ENCODE measurements around the gene TECTB.

The TECTB gene

DNA sequence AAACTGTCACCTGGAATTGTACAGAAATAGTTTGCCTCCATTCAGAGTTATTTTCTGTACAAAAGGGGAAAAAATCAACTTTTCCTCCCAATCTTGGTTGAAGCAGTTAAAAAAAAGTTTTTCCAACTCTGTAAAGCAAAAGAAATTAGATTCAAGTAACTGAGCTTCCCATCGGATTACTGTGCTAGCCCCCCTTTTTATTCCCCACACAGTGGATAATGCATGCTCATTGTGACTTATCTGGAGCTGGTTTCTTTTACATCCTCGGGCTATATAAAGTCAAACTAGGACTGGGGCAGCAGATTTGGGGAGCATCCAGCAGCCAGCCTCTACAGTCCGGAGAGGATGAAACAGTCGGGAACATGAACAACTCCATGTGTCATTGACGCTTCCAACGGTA lies at the start of gene TECTB:
TSS of gene TECTB (plus strand) at position 301 of the 400 bp plus-strand sequence. CDS start 335 bp downstream, outside the sequence.
- no peak within 1 kb of the TSS for H3K4me3 ChIP-seq
- H3K27ac ChIP-seq = no peak within 1 kb of the TSS
- no peak within 1 kb of the TSS for H3K9ac ChIP-seq
- H4K20me1 ChIP-seq = no peaks in the 10 kb centered on the region
- TF ChIP-seq Cebpa-rat (IDR thresholded peaks at IDR 0.05) = no peak
- no peaks in the 10 kb centered on the region for H3K9me3 ChIP-seq
- H3K4me1 ChIP-seq = peaks cover 8% of the 10 kb centered on the region
- H3K27me3 ChIP-seq = no peaks in the 10 kb centered on the region
- H3K4me2 ChIP-seq = no peak within 1 kb of the TSS
- H3K36me3 ChIP-seq = no peaks in the 10 kb centered on the region

DNA sequence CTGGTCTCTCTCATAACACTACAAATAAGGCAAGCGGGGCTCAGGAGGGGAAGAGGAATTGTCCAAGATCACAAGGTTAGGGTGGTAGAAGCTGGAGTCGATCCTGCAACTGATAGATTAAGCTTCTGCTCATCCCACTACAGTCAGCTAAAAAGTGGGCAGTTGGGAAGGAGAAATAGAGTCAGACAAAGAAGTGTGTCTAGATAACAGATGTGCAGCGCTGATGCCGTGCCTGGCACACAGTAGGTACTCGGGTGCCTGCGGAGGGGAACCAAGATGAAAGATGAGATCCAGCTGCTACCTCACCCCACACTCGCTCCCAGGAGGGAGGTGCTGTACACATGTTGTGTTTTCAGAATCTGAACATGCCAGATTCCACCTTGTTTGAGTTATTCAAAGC lies 48.1 kb upstream of the TECTB start:
- H3K9ac ChIP-seq = no peak overlapping the region
- no peak for TF ChIP-seq Cebpa-rat (IDR thresholded peaks at IDR 0.05)

DNA sequence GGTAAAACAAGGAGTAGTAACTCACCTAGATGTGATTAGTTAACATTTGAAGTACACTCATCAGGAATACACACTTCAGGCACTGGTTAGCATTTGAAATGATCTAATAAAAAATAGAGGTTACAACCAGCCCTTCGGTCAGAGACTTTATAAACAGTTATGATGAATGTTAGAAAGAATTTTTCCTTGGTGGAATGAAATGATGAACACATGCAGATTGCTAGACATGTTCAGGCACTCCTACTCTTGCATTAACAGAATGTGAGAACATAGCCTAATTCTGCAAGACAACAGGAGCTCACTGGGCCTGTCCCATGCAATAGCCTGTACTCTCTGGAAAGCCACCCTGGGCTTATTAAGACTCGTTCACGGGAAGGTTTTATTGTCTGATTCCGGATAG lies 47.3 kb upstream of the TECTB start:
- peaks cover 31% of the 10 kb centered on the region for H3K9me3 ChIP-seq
- H3K4me2 ChIP-seq = no peak overlapping the region
- H3K9ac ChIP-seq = no peak overlapping the region
- TF ChIP-seq Cebpa-rat (IDR thresholded peaks at IDR 0.05) = no peak
- no peaks in the 10 kb centered on the region for H3K4me1 ChIP-seq
- H3K27me3 ChIP-seq = no peaks in the 10 kb centered on the region
- 0 out of 2 replicates have a peak, but pooled peaks cover 4% of the 10 kb centered on the region for H3K36me3 ChIP-seq
- no peak overlapping the region for H3K27ac ChIP-seq
- no peaks in the 10 kb centered on the region for H4K20me1 ChIP-seq
- no peak overlapping the region for H3K4me3 ChIP-seq

More for the DNA sequence above, 48.1 kb upstream of the TECTB start:
- H3K9me3 ChIP-seq = peaks cover 23% of the 10 kb centered on the region
- no peaks in the 10 kb centered on the region for H4K20me1 ChIP-seq
- H3K4me2 ChIP-seq = no peak overlapping the region
- no peak overlapping the region for H3K27ac ChIP-seq
- no peak overlapping the region for H3K4me3 ChIP-seq
- H3K27me3 ChIP-seq = no peaks in the 10 kb centered on the region
- 0 out of 2 replicates have a peak, but pooled peaks cover 3% of the 10 kb centered on the region for H3K36me3 ChIP-seq
- no peaks in the 10 kb centered on the region for H3K4me1 ChIP-seq

DNA sequence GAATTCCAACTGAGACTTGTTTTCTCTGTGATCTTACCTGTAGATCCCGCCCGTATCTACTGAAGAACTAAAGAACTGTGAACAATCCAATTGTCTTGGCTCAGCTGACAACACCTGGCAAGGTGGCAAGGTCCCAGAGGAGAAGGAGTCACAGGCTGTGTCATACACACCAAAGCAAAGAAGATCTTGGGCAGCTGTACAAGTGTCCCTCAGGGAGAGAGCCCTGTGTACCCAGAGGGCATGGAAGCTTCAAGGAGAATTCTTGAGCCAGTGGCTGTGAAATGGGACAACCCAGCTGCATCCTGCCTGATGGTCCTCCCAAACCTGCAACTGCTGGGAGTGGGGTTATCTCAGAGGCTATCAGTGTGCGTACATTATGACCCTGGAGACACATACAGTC lies 46.7 kb upstream of the TECTB start:
- TF ChIP-seq Cebpa-rat (IDR thresholded peaks at IDR 0.05) = no peak
- no peaks in the 10 kb centered on the region for H4K20me1 ChIP-seq
- H3K4me2 ChIP-seq = no peak overlapping the region
- no peak overlapping the region for H3K27ac ChIP-seq
- H3K36me3 ChIP-seq = 0 out of 2 replicates have a peak, but pooled peaks cover 4% of the 10 kb centered on the region
- H3K4me3 ChIP-seq = no peak overlapping the region
- no peaks in the 10 kb centered on the region for H3K4me1 ChIP-seq
- H3K27me3 ChIP-seq = no peaks in the 10 kb centered on the region
- H3K9me3 ChIP-seq = peaks cover 36% of the 10 kb centered on the region
- H3K9ac ChIP-seq = no peak overlapping the region

DNA sequence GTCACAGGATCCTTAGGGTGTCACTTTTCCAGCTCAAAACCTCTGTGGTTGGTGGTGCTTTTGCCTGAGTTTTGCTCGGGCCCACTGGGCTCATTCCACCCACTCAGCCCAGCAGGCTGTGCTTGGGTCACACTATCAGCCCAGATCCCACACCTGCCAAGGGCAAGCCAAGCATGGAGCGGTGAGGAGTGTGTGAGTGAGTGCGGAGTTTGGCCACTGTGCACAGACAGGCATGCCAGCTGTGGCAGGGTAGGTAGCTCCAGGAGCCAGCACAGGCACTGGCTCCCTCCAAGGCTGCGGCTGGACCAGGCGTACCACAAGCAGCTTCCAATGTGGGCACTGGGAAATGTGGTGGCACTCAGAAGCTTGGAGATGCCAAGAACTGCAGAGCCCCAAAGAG lies 43.9 kb upstream of the TECTB start:
- H4K20me1 ChIP-seq = no peaks in the 10 kb centered on the region

DNA sequence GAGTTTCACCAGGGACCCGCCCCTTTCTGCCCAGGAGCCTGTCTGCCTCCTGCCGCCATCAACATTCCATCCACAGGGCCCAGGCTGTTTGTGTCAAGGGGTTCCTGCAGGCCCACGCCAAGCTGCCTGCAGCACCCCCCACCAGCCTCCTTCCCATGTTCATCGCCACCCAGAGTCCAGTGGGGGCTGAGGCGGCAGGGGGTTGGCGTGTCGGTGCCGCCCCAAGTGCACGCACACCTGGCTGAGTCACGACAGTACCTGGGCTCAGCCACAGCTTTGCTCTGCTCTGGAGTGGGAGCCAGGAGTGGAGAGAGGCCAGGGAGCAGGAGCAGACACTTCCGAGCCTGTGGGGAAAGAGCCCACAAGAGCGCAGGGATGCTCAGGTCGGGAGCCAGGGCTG lies 42.8 kb upstream of the TECTB start:
- H3K4me2 ChIP-seq = no peak overlapping the region
- H4K20me1 ChIP-seq = no peaks in the 10 kb centered on the region
- H3K9me3 ChIP-seq = peaks cover 41% of the 10 kb centered on the region
- H3K27me3 ChIP-seq = no peaks in the 10 kb centered on the region
- no peak overlapping the region for H3K4me3 ChIP-seq
- TF ChIP-seq Cebpa-rat (IDR thresholded peaks at IDR 0.05) = no peak
- no peak overlapping the region for H3K9ac ChIP-seq
- H3K27ac ChIP-seq = no peak overlapping the region
- H3K36me3 ChIP-seq = 0 out of 2 replicates have a peak, but pooled peaks cover 4% of the 10 kb centered on the region
- no peaks in the 10 kb centered on the region for H3K4me1 ChIP-seq

More for the DNA sequence above, 43.9 kb upstream of the TECTB start:
- Histone ChIP-seq H3K27me3 (no peaks in the 10 kb centered on the region), H3K36me3 (0 out of 2 replicates have a peak, but pooled peaks cover 4% of the 10 kb centered on the region), H3K4me2 (no peak overlapping the region), H3K27ac (no peak overlapping the region), H3K9ac (no peak overlapping the region), H3K4me3 (no peak overlapping the region), H3K4me1 (no peaks in the 10 kb centered on the region), H3K9me3 (peaks cover 41% of the 10 kb centered on the region)
- no peak for TF ChIP-seq Cebpa-rat (IDR thresholded peaks at IDR 0.05)

DNA sequence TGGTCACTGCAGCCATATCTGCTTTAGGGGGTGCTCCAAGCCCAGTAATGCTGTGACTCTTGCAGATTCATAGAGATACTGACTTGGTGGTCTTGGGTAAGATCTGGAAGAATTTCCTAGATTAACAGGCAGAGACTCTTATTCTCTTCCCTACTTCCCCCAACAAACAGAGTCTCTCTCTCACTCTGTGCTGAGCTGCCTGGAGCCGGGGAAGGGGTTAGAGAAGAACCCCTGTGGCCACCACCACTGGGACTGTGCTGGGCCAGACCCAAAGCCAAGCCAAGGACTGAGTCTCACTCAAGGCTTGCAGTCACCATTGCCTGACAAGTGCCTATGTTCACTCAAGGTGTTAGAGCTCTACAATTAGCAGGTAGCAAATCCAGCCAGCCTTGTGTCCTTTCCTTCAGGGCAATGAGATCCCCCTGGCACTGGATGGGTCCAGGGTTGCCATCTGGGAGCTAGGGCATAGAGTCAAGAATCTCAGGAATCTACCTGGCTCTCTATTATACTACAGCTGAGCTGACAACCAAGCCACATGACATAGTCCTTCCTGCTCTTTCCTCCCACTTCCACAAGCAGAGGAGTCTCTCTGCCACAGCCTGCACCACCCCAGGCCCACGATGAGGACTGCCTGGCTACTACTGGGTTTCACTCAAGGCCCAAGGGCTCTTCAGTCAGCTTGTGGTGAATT lies 41.4 kb upstream of the TECTB start:
- no peak overlapping the region for H3K4me3 ChIP-seq
- H3K36me3 ChIP-seq = 0 out of 2 replicates have a peak, but pooled peaks cover 4% of the 10 kb centered on the region
- TF ChIP-seq Cebpa-rat (IDR thresholded peaks at IDR 0.05) = no peak
- H3K9me3 ChIP-seq = peaks cover 41% of the 10 kb centered on the region
- no peaks in the 10 kb centered on the region for H3K4me1 ChIP-seq
- no peaks in the 10 kb centered on the region for H3K27me3 ChIP-seq
- H3K4me2 ChIP-seq = no peak overlapping the region
- no peaks in the 10 kb centered on the region for H4K20me1 ChIP-seq
- H3K27ac ChIP-seq = no peak overlapping the region
- no peak overlapping the region for H3K9ac ChIP-seq

DNA sequence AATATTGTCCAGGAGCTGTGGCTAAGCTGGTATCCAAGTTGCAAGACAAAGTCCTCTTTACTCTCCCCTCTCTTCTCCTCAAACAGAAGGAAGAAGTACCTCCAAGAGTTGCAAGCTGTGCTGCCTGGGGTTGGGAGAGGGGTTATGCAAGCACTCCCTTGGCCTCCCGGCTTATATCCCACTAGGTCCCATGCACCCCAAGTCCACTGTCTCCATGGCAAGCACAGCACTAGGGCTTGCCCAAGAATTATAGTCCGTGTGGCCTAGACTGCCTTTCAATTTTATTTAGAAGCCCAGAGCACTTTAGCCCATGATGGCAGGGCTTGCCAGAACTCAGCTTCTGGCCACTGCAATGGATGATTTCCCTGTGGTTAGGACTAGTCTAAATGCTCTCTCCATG lies 40.4 kb upstream of the TECTB start:
- Histone ChIP-seq H3K36me3 (0 out of 2 replicates have a peak, but pooled peaks cover 4% of the 10 kb centered on the region), H3K27ac (no peak overlapping the region), H4K20me1 (no peaks in the 10 kb centered on the region), H3K9ac (no peak overlapping the region), H3K4me1 (no peaks in the 10 kb centered on the region), H3K4me2 (no peak overlapping the region), H3K9me3 (peaks cover 41% of the 10 kb centered on the region), H3K4me3 (no peak overlapping the region), H3K27me3 (no peaks in the 10 kb centered on the region)
- TF ChIP-seq Cebpa-rat (IDR thresholded peaks at IDR 0.05) = no peak

DNA sequence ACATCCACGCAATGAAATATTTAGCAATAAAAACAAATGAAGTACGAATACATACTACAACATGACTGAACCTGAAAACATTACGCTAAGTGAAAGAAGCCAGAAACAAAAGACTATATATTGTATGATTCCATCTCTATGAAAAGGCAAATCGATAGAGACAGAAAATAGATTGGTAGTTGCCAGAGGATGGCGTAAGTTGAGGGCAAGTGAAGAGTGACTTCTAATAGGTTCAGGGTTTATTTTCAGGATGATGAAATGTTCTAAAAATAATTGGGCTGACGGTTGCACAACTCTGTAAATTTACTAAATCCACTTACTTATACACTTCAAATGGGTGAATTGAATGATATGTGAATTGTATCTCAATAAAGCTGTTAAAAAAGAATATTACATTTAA lies 39.5 kb upstream of the TECTB start:
- Histone ChIP-seq H3K4me2 (no peak overlapping the region), H3K4me3 (no peak overlapping the region), H3K36me3 (0 out of 2 replicates have a peak, but pooled peaks cover 4% of the 10 kb centered on the region), H3K9ac (no peak overlapping the region), H3K4me1 (no peaks in the 10 kb centered on the region), H3K27me3 (no peaks in the 10 kb centered on the region), H3K27ac (no peak overlapping the region), H4K20me1 (no peaks in the 10 kb centered on the region), H3K9me3 (peaks cover 32% of the 10 kb centered on the region)
- no peak for TF ChIP-seq Cebpa-rat (IDR thresholded peaks at IDR 0.05)

DNA sequence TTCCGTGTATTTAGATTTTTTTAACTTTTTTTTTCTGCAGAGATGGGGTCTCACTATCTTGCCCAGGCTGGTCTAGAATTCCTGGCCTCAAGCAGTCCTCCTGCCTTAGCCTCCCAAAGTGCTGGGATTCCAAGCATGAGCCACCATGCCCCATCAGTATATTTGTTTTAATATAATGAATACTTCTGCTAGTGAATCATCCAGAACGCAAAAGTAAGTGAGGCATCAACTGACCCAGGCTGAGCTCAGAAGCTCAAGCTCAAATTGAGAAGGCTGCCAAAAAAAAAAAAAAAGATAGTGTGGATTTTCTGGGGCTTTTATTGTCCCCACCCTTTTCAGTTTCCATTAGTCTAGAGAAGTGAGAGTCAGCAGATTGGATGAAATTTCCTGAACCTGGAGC lies 39.0 kb upstream of the TECTB start:
- 0 out of 2 replicates have a peak, but pooled peaks cover 4% of the 10 kb centered on the region for H3K36me3 ChIP-seq
- H3K4me2 ChIP-seq = no peak overlapping the region
- TF ChIP-seq Cebpa-rat (IDR thresholded peaks at IDR 0.05) = no peak
- no peaks in the 10 kb centered on the region for H4K20me1 ChIP-seq
- no peak overlapping the region for H3K4me3 ChIP-seq
- peaks cover 30% of the 10 kb centered on the region for H3K9me3 ChIP-seq
- no peak overlapping the region for H3K27ac ChIP-seq
- H3K4me1 ChIP-seq = no peaks in the 10 kb centered on the region
- no peaks in the 10 kb centered on the region for H3K27me3 ChIP-seq
- no peak overlapping the region for H3K9ac ChIP-seq
